Measurements from ENCODE around the gene U2AF2.

- TF ChIP-seq CTCF (IDR thresholded peaks at IDR 0.05; ENCODE audit: low read depth, low read length) = no peak
- TF ChIP-seq EZH2phosphoT487 (IDR thresholded peaks at IDR 0.05; ENCODE audit: low read depth) = no peak
Measured at GRCh38 chr19:55692681-55693081, 37.8 kb downstream of the U2AF2 start.

Measured in OCI-LY3 (cell line).